GM10266 (cell line): ENCODE results near the gene GALNT18.

Source experiments
- DNase-seq: peaks from one replicate; pipeline ENCODE4 v3.0.0; 2012; ENCODE audit errors: extremely low spot score
- TF ChIP-seq, protein P1 (sequence below): IDR thresholded peaks from 2 replicates; pipeline ENCODE4 v1.5.1; 2012; ENCODE audit warnings: mild to moderate bottlenecking, low read depth; ENCODE audit not compliant: control insufficient read depth, insufficient read depth; ENCODE audit errors: missing control alignments

The GALNT18 gene

DNA sequence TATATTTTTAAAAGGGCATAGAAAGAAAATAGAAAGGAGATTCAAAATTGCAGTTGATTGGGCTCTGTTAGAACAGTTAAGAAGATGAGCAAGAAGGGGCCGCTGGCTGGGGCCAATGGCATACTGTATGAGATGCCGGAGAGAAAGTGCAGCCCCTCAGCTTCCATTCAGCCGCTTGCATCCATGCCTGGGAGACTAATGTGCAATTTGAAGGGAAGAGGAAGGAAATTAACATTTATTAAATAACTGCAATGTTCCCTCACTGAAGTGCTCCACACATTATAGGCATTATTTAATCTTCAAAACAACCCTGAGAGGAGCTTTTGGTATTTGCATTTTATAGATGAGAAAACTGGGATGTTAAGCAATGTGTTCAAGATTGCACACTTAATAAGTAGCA, 224.0 kb downstream of the GALNT18 start:
- TF ChIP-seq, protein P1, sequence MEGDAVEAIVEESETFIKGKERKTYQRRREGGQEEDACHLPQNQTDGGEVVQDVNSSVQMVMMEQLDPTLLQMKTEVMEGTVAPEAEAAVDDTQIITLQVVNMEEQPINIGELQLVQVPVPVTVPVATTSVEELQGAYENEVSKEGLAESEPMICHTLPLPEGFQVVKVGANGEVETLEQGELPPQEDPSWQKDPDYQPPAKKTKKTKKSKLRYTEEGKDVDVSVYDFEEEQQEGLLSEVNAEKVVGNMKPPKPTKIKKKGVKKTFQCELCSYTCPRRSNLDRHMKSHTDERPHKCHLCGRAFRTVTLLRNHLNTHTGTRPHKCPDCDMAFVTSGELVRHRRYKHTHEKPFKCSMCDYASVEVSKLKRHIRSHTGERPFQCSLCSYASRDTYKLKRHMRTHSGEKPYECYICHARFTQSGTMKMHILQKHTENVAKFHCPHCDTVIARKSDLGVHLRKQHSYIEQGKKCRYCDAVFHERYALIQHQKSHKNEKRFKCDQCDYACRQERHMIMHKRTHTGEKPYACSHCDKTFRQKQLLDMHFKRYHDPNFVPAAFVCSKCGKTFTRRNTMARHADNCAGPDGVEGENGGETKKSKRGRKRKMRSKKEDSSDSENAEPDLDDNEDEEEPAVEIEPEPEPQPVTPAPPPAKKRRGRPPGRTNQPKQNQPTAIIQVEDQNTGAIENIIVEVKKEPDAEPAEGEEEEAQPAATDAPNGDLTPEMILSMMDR, result no peak
- no peak for DNase-seq

DNA sequence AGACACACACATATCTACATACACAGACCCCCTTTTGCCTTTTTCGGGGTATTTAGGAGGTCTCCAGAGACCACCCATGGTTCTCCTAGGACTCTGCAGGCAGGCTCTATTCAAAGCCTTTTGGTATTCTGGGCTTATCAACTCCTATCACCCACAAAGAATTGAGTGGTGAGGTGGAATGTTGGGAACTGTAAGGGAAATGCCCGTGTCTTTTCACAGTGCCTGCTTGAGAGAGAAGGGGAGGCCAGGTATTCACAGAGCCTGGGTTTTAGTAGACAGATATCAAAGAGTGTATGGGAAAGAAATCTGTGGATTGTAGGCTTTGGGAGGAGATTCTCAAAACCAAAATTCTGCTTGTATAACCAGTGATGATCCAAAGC, 224.8 kb downstream of the GALNT18 start:
- no peak for DNase-seq
- TF ChIP-seq, protein P1, result no peak

DNA sequence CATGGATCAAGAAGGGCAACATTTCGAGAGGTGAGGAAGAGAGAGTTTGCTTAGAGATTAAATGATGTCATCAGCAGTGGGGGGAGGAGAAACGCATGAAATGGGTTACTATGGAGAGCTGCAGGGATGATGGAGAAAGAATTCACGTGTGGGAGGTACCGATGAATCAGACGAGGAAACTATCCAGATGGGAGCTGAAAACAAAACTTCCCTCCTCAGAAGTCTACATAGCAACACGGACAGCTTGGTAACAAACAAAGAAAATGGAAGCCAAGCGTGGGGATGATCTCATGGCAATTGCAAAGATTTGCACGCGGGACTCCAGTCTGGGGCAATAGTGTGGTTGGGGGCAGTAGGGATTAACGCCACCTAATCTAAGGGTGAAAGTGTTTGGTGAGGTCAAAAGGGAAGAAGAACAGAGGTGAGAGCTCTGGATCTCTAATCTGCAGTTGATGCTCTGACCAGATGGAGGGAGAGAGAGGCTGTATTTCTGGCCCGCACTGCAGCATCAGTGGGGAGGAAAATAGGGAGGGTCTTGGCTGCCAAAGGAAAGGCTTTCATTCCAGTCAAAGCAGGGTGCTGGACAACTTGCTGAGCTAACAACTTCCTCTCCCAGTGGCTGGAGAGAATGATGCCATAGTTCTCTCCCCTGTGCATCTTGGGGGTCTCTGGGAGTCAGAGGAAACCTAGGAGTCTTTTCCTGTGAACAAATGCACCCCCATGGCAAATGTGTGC, 225.3 kb downstream of the GALNT18 start:
- TF ChIP-seq, protein P1, result no peak
- DNase-seq, result no peak

DNA sequence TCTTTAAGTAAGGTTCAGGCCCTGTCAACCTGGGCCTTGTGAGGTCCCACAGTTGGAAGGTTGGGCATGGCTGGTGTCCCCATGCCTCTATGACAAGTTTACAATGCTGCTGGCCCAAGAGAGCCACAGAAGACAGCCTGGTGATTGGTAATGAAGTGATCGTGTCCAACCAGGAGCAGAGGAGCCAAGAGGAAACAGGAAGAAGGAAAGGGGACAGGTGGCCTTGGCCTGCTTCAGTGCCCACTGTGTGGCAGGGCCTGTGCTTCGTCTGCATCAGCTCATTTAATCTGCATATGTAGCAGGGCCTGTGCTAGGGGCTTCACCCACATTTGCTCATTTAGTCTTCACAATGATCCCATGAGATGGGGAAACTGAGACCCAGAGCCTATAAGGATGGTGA, 226.7 kb downstream of the GALNT18 start:
- no peak for DNase-seq

DNA sequence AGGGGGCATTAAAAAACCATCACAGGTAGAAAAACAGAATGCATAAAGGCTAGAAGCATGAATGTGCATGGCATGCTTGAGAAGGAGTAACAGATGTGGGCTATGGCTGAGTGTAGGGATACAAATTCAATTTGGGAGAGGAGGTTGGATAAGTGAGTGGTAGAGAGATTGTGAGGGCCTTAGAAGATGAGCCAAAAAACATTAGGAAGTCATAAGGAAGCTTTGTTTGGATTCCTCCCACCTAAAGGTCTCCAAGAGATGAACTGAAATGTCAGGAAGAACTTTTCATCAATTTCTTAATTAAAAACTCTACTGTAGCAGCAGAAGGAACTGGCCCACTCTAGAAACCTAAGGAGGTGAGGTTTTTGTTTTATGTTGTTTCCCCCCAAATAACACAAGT, 227.6 kb downstream of the GALNT18 start:
- TF ChIP-seq, protein P1, result no peak
- no peak for DNase-seq

More for the DNA sequence above, 226.7 kb downstream of the GALNT18 start:
- TF ChIP-seq, protein P1, result no peak

DNA sequence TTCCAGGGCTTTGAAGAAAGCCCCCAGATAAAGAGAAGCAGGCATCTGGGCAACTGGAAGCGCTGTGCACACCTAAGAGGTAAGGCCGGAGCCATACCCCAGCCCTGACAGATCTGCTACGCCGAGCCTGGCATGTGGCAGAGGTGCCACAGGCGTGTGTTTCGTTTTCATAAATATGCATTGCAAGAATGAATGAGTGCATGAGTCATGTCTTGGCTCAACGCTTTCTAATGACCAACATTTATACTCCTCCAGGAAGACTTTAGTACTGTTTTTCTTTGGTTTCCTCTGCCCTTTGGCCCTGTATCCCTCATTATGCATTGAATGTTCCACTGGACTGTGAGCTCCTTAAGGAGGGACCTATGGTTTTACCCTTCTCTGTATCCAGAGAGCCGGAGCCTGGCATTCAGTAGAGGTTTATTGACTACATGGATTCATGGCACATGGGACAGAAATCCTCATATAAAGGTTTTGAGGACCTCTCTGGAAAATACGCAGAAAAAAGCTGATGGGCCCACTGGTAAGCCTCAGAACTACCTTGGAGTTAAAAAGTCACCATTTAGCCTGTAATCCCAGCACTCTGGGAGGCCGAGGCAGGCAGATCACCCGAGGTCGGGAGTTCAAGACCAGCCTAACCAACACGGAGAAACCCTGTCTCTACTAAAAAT, 229.9 kb downstream of the GALNT18 start:
- TF ChIP-seq, protein P1, result no peak
- DNase-seq, result no peak

DNA sequence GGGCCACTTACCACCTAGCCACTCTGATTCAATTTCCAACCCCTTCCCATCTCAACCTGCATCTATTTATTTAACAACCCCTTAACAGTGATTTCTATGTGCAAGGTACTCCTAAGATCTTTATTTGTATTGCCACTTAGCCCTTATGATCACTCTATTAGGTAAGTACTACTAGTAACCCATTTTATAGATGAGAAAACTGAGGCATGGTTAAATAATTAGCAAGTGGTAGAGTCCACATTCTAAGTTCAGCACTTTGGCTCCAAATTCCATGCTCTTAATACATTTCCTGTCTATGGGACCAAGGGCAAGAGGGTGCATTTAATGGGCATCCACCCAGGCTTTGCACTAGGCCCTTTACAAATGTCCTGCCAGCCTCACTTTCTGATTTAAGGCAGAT, 230.6 kb downstream of the GALNT18 start:
- TF ChIP-seq, protein P1, result no peak
- DNase-seq, result no peak
